ENCODE data around the gene MAFG.
"Not testable (repeated sequence)": the region's sequence is repeated elsewhere in the genome, so short reads cannot be mapped to it uniquely, and the experiment has no call there.

MAFG gene

GRCh38 chr17:81926451-81927151, 934 bp downstream of the MAFG start:
- DNase-seq (ENCODE audit: low spot score in 2 of 2) = peak; percentile 49 to 76
- Histone ChIP-seq H3K4me3 (peak overlapping the region; percentile 56), H3K9me3 (no peaks in the 10 kb centered on the region), H3K27me3 (ENCODE audit: low read depth) (no peaks in the 10 kb centered on the region), H3K4me1 (peaks cover 11% of the 10 kb centered on the region; the same call in 1 of the 2 replicates), H3K36me3 (replicated peaks) (peaks cover 9% of the 10 kb centered on the region)
- in situ Hi-C loops (cut with MboI; ENCODE audit: low sequenced_read_pairs) = loop anchor here (5.0 kb wide), 1 partner anchor 96 kb away; the partner anchor contains the start of genes CENPX and LRRC45

- Histone ChIP-seq H3K4me1 (peaks cover 11% of the 10 kb centered on the region; the same call in 1 of the 2 replicates), H3K27me3 (ENCODE audit: low read depth) (no peaks in the 10 kb centered on the region), H3K36me3 (replicated peaks) (peaks cover 11% of the 10 kb centered on the region), H3K4me3 (peak overlapping the region; percentile 56), H3K9me3 (no peaks in the 10 kb centered on the region)
- DNase-seq (ENCODE audit: low spot score in 2 of 2) = no peak
- in situ Hi-C loops (cut with MboI; ENCODE audit: low sequenced_read_pairs) = loop anchor here (5.0 kb wide), 1 partner anchor 96 kb away; the partner anchor contains the start of genes CENPX and LRRC45
These were observed 1.6 kb downstream of the MAFG start for GRCh38 chr17:81925860-81926450.

- H3K4me3 ChIP-seq = no peak overlapping the region
- peaks cover 13% of the 10 kb centered on the region for H3K36me3 ChIP-seq (replicated peaks)
- H3K4me1 ChIP-seq = peaks cover 11% of the 10 kb centered on the region; the same call in 1 of the 2 replicates
- in situ Hi-C loops (cut with MboI; ENCODE audit: low sequenced_read_pairs) = loop anchor here (5.0 kb wide), 1 partner anchor 97 kb away; the partner anchor contains the start of genes CENPX and LRRC45
- DNase-seq (ENCODE audit: low spot score in 2 of 2) = no peak
- H3K27me3 ChIP-seq (ENCODE audit: low read depth) = no peaks in the 10 kb centered on the region
- H3K9me3 ChIP-seq = no peaks in the 10 kb centered on the region
These were observed 2.7 kb downstream of the MAFG start for GRCh38 chr17:81924557-81925532.

GRCh38 chr17:81923302-81924260, 4.0 kb downstream of the MAFG start:
- in situ Hi-C loops (cut with MboI; ENCODE audit: low sequenced_read_pairs) = no loop called here
- H3K9me3 ChIP-seq = no peaks in the 10 kb centered on the region
- no peaks in the 10 kb centered on the region for H3K27me3 ChIP-seq (ENCODE audit: low read depth)
- H3K36me3 ChIP-seq (replicated peaks) = peaks cover 18% of the 10 kb centered on the region
- DNase-seq (ENCODE audit: low spot score in 2 of 2) = peak in 1 of 2 experiments; percentile 59
- peaks cover 11% of the 10 kb centered on the region; the same call in 1 of the 2 replicates for H3K4me1 ChIP-seq
- peak overlapping the region; percentile 12 for H3K4me3 ChIP-seq

DNA sequence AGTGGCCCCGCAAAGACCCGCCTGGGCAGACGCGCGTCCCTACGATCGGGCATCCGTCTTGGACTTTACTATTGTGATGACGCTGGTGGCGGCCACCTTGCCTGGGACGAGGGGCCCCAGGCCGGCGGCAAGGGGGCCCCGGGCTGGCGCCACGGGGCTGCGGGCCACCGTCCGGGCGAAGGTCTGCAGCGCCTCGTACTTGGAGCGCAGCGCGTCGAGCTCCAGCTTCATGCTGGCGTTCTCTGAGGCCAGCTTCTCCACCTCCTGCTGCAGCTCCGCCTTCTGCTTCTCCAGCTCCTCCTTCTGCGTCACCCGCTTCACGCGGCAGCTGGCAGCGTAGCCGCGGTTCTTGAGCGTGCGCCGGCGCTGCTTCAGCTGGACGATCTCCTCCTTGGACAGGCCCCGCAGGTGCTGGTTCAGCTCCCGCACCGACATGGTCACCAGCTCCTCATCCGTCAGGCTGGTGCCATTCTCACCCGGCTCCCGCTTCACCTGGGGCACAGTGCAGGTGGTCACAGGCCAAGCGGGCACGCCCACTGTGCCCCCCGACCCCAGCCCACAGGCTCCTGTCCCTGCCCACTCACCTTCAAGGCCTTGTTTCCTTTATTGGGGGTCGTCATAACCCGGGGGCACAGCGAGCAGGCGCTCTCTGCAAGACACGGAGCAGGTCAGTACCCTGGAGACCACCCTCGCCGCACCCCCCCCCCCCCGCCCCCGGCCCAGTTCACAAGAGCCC, 4.8 kb downstream of the MAFG start:
- H3K36me3 ChIP-seq (replicated peaks) = peaks cover 18% of the 10 kb centered on the region
- no peak for DNase-seq (ENCODE audit: low spot score in 2 of 2)
- H3K4me3 ChIP-seq = no peak overlapping the region
- no peaks in the 10 kb centered on the region for H3K27me3 ChIP-seq (ENCODE audit: low read depth)
- H3K9me3 ChIP-seq = no peaks in the 10 kb centered on the region
- peaks cover 11% of the 10 kb centered on the region; the same call in 1 of the 2 replicates for H3K4me1 ChIP-seq
- in situ Hi-C loops (cut with MboI; ENCODE audit: low sequenced_read_pairs) = no loop called here

DNA sequence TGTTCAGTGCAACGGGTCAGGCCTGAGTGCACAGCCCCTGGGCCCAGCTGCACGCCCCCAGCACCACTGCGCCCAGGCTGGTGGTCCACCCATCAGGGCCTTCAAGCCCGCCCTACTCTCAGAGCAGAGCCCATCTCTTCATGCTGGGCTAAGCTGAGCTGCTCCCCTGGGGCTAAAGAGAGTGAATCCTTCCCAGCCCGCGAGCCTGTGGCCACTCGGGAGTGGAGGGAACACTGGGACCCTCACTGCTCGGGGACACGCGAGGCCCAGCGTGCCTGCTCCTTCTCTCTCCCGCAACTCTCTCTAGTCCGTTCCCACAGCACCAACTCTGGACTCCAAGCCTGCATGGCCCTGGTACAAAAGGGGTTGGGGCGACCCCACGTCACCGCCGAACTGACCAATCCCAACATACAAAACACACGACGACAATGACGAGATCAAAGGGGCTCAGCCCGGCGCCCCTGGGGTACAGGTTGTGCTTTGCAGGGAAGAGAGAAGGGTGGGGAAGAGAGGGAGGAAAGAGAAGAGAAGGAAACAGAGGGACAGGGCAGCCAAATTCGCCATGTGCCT, 5.5 kb downstream of the MAFG start:
- in situ Hi-C loops (cut with MboI; ENCODE audit: low sequenced_read_pairs) = no loop called here
- H3K9me3 ChIP-seq = no peaks in the 10 kb centered on the region
- no peak for DNase-seq (ENCODE audit: low spot score in 2 of 2)
- H3K36me3 ChIP-seq (replicated peaks) = peaks cover 20% of the 10 kb centered on the region
- H3K27me3 ChIP-seq (ENCODE audit: low read depth) = no peaks in the 10 kb centered on the region
- no peak overlapping the region for H3K4me3 ChIP-seq
- H3K4me1 ChIP-seq = peaks cover 13% of the 10 kb centered on the region

GRCh38 chr17:81921537-81921862, 6.0 kb downstream of the MAFG start:
- in situ Hi-C loops (cut with MboI; ENCODE audit: low sequenced_read_pairs) = no loop called here
- Histone ChIP-seq H3K9me3 (no peaks in the 10 kb centered on the region), H3K4me1 (peaks cover 18% of the 10 kb centered on the region), H3K36me3 (replicated peaks) (peaks cover 23% of the 10 kb centered on the region), H3K4me3 (no peak overlapping the region), H3K27me3 (ENCODE audit: low read depth) (no peaks in the 10 kb centered on the region)
- no peak for DNase-seq (ENCODE audit: low spot score in 2 of 2)

- Histone ChIP-seq H3K36me3 (replicated peaks) (peaks cover 27% of the 10 kb centered on the region), H3K9me3 (no peaks in the 10 kb centered on the region), H3K27me3 (ENCODE audit: low read depth) (no peaks in the 10 kb centered on the region), H3K4me1 (peaks cover 15% of the 10 kb centered on the region), H3K4me3 (no peak overlapping the region)
- no peak for DNase-seq (ENCODE audit: low spot score in 2 of 2)
- in situ Hi-C loops (cut with MboI; ENCODE audit: low sequenced_read_pairs) = no loop called here
These were observed 6.7 kb downstream of the MAFG start for GRCh38 chr17:81920612-81921536.

DNA sequence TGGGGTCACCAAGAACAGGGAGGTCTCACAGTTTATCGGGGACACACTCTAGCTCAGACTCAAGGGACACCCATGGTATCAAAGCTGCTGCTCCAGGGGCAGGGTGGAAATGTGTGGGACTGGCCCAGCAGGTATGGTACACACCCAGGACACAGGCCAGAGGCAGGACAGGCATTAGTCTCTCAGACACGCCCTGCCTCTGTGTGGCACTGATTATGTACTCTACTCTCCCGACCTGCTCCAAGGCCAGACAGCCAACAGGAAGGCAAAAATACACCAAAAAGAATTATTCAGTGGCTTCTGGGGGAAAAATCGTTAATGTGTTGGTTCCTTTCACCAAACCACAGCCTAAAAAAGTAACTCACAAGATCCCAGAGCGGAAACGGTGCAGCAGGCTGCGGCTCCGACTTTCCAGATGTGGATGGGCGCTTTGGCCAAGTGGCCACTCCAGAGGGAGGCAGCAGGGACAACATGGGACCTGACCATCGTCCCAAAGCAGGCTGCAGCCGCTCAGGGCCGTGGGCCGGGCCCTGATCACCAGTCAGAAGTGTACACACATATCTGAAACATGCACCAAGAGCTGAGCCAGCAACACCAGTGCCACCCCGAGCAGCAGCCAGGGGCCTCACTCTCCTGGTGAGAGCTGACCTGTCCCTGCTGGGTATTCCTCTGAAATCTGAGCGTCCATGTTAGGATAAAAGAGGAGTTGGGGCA, 8.5 kb downstream of the MAFG start:
- peaks cover 46% of the 10 kb centered on the region for H3K36me3 ChIP-seq (replicated peaks)

GRCh38 chr17:81918333-81918669, 9.2 kb downstream of the MAFG start:
- DNase-seq (ENCODE audit: low spot score in 2 of 2); H3K4me1 ChIP-seq; in situ Hi-C loops (cut with MboI; ENCODE audit: low sequenced_read_pairs); H3K27me3 ChIP-seq (ENCODE audit: low read depth); H3K9me3 ChIP-seq: not testable (repeated sequence)
- Histone ChIP-seq H3K36me3 (replicated peaks) (peaks cover 52% of the 10 kb centered on the region), H3K4me3 (peak overlapping the region; percentile 54)

More for the DNA sequence above, 8.5 kb downstream of the MAFG start:
- H3K4me1 ChIP-seq = peaks cover 14% of the 10 kb centered on the region
- H3K9me3 ChIP-seq = no peaks in the 10 kb centered on the region
- no peak overlapping the region for H3K4me3 ChIP-seq
- DNase-seq (ENCODE audit: low spot score in 2 of 2) = no peak
- in situ Hi-C loops (cut with MboI; ENCODE audit: low sequenced_read_pairs) = no loop called here
- H3K27me3 ChIP-seq (ENCODE audit: low read depth) = no peaks in the 10 kb centered on the region
